Testis (tissue), 5 donors: ENCODE results near the gene DSG1. TPM values are rescaled to one million over a fixed set of nuclear protein-coding genes. Genes with fewer than 3 reads are reported as not detected.

ENCODE experiments used
- DNase-seq: peaks from one replicate; pipeline ENCODE4 v3.0.0-alpha.2; 2019
- H3K27ac ChIP-seq, 2 donors: fragments of 200-600 bp; sonication (generic); one replicate each; pipeline ENCODE4 v1.5.1; 2019
- H3K27me3 ChIP-seq: fragments of 200-600 bp; sonication (generic); one replicate; pipeline ENCODE4 v1.5.1; 2019
- H3K36me3 ChIP-seq: fragments of 200-600 bp; sonication (generic); one replicate; pipeline ENCODE4 v1.5.1; 2017; ENCODE audit warnings: low read depth; ENCODE audit errors: missing control alignments
- H3K4me1 ChIP-seq: fragments of 200-600 bp; sonication (generic); one replicate; pipeline ENCODE4 v1.5.1; 2019
- H3K4me3 ChIP-seq, 2 donors: fragments of 200-600 bp; sonication (generic); one replicate each; pipeline ENCODE4 v1.5.1; 2017 to 2019
- H3K9me3 ChIP-seq: fragments of 200-600 bp; sonication (generic); one replicate; pipeline ENCODE4 v1.5.1; 2017
- POLR2A ChIP-seq: fragments of 450-650 bp; IDR thresholded peaks from one replicate; pipeline ENCODE4 v1.6.1; 2017; ENCODE audit warnings: antibody characterized with exemption, mild to moderate bottlenecking, moderate library complexity
- WGBS, 2 donors: methylation state at CpG; one replicate each; pipeline ENCODE4 v1.1.5; 2018; 5-methylcytosine and 5-hydroxymethylcytosine counted together
- intact Hi-C: fragments of 100-400 bp; cut with DNase I; formaldehyde crosslinking; loops from one replicate; pipeline ENCODE4 v1.15.1; 2023; ENCODE audit warnings: low total_unique reads
- long read RNA-seq, 2 donors: transcript quantifications; one replicate each; lab custom pipeline, GENCODE V29; 2026
- polyA plus RNA-seq: library from polyadenylated mRNA; stranded (reverse); fragments of 350-450 nt; fragmentation: Illumina TruSeq; extraction: RNeasy Lipid Tissue Mini Kit (QIAGEN cat#74804); gene quantifications from one replicate; pipeline ENCODE4 v1.2.3, GENCODE V29; 2014; ENCODE audit warnings: low read depth, low replicate concordance; ENCODE audit not compliant: insufficient read depth
- total RNA-seq, 2 donors: library from RNA; depleted of rRNA; stranded (reverse); fragments of >200 nt; gene quantifications; one replicate each; pipeline ENCODE4 v1.2.3, GENCODE V29; 2016
- TF ChIP-seq, protein P1 (sequence below), 3 experiments: fragments of 450-650 bp in 2 of 3; fragments of 200-600 bp in 1 of 3; sonication (generic) in 1 of 3; IDR thresholded peaks; one replicate each; pipeline ENCODE4 v1.5.1; 2016 to 2019; ENCODE audit warnings: antibody characterized with exemption in 3 of 3, mild to moderate bottlenecking in 2 of 3, moderate library complexity in 1 of 3

Gene DSG1
- total RNA-seq, result 1 to 10 TPM; 2.8 to 3.8 TPM
- 5.4 TPM for polyA plus RNA-seq
- long read RNA-seq, donor 1, result 0 reads
- long read RNA-seq, donor 2, result 0 reads

DNA sequence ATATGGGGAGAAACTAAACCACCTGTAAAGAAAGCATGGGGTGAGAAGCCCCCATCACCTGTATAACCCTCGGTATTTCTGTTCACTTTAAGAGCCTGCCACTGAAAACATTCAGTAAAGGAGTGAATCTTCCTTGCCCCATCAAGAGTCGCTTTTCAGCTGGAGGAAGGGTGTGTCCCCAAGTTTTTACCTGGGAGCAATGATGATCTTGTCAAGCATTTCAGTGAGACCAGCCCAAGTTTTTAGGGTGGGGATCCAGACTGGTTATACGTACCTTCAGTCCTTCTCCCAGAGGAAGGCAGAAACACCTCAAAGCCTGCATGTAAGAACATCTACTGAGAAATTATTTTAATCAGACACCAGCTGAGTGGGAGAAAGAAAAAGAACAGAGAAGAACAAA is at the start of gene DSG1:
Gene DSG1 (plus strand): TSS at position 301 of the 400 bp plus-strand sequence. CDS start 141 bp downstream, outside the sequence.
- Histone ChIP-seq H3K27me3 (no peaks in the 10 kb centered on the region), H3K36me3 (no peaks in the 10 kb centered on the region), H3K27ac (no peak within 1 kb of the TSS), H3K4me1 (no peaks in the 10 kb centered on the region), H3K9me3 (no peaks in the 10 kb centered on the region), H3K4me3 (no peak within 1 kb of the TSS)
- intact Hi-C loops, result no loop called here
- no peak for TF ChIP-seq POLR2A
- TF ChIP-seq, protein P1, sequence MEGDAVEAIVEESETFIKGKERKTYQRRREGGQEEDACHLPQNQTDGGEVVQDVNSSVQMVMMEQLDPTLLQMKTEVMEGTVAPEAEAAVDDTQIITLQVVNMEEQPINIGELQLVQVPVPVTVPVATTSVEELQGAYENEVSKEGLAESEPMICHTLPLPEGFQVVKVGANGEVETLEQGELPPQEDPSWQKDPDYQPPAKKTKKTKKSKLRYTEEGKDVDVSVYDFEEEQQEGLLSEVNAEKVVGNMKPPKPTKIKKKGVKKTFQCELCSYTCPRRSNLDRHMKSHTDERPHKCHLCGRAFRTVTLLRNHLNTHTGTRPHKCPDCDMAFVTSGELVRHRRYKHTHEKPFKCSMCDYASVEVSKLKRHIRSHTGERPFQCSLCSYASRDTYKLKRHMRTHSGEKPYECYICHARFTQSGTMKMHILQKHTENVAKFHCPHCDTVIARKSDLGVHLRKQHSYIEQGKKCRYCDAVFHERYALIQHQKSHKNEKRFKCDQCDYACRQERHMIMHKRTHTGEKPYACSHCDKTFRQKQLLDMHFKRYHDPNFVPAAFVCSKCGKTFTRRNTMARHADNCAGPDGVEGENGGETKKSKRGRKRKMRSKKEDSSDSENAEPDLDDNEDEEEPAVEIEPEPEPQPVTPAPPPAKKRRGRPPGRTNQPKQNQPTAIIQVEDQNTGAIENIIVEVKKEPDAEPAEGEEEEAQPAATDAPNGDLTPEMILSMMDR (IDR thresholded peaks at IDR 0.05), result no peak
- DNase-seq, result no peak
- 86 to 89% methylated on average over 3 of the region's 3 CpGs for WGBS, 2 donors

DNA sequence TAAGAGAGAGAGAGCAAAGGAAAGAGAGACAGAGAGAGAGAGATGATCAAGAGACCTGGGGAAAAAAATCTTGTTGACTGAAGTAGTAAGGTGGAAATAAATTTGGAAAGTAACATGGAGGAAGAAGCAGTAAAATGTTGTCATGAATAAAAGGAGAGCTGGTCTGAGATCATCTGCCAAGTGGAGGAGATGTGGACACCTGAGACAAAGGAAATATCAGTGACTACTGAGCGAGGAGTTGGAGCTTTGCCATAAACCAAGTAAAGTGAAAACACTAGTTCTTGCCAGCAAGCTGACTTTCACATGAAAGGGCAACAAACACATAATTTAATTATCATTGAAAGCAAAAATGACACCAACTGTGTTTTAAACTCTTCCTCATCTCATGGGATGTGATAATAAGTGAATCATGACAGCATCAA is 49.0 kb upstream of the DSG1 start:
- WGBS, 2 donors, result 28 to 32% methylated on average over 1 of the region's 1 CpG
- Histone ChIP-seq H3K4me1 (no peaks in the 10 kb centered on the region), H3K27me3 (no peaks in the 10 kb centered on the region), H3K27ac (no peak overlapping the region), H3K4me3 (no peak overlapping the region), H3K36me3 (no peaks in the 10 kb centered on the region), H3K9me3 (no peaks in the 10 kb centered on the region)
- no peak for DNase-seq
- TF ChIP-seq, protein P1 (IDR thresholded peaks at IDR 0.05), result no peak
- intact Hi-C loops, result no loop called here

DNA sequence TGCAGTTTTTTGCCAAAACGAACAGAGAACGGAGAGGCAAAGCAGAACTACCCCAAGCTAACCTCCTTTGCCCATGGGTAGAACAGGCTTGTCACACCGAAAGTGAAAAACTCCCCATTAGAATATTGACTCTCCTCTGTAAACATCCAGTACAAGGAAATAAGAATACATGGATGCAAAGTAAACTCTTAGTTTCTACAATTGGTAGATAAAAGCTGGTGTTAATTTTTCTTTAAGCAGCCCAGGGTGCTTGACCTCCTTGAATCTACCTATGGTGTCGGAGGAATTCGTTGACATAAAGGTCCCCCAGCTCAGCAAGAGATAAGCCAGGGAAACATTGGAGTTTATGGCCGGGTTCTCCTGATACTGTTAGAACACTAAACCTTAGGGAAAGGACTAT is 48.4 kb upstream of the DSG1 start:
- intact Hi-C loops, result no loop called here
- H3K27me3 ChIP-seq, result no peaks in the 10 kb centered on the region
- no peak overlapping the region for H3K4me3 ChIP-seq
- H3K4me1 ChIP-seq, result no peaks in the 10 kb centered on the region
- no peak overlapping the region for H3K27ac ChIP-seq
- no peaks in the 10 kb centered on the region for H3K36me3 ChIP-seq
- TF ChIP-seq POLR2A, result no peak
- TF ChIP-seq, protein P1 (IDR thresholded peaks at IDR 0.05), result no peak
- 66 to 69% methylated on average over 6 of the region's 6 CpGs for WGBS, 2 donors
- no peak for DNase-seq
- no peaks in the 10 kb centered on the region for H3K9me3 ChIP-seq

DNA sequence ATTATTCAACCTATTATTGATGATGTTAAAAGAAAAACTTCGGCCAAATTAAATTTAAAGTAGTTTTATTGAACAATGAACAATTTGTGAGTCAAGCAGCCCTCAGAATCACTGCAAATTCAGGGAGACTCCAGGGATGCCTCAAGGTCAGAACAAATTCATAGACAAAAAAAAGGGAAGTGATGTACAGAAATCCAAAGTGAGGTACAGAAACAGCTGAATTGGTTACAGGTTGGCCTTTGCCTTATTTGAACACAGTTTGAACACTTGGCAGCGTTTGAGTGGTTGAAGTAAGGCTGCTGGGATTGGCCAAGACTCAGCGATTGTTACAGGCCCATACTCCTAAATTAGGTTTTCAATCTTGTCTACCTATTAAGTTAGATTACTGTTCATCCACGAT is 47.4 kb upstream of the DSG1 start:
- Histone ChIP-seq H3K27me3 (no peaks in the 10 kb centered on the region), H3K4me1 (no peaks in the 10 kb centered on the region), H3K4me3 (no peak overlapping the region), H3K9me3 (no peaks in the 10 kb centered on the region), H3K27ac (no peak overlapping the region), H3K36me3 (no peaks in the 10 kb centered on the region)
- TF ChIP-seq, protein P1 (IDR thresholded peaks at IDR 0.05), result no peak
- TF ChIP-seq POLR2A, result no peak
- WGBS, 2 donors, result 93 to 94% methylated on average over 4 of the region's 4 CpGs
- intact Hi-C loops, result no loop called here
- no peak for DNase-seq

DNA sequence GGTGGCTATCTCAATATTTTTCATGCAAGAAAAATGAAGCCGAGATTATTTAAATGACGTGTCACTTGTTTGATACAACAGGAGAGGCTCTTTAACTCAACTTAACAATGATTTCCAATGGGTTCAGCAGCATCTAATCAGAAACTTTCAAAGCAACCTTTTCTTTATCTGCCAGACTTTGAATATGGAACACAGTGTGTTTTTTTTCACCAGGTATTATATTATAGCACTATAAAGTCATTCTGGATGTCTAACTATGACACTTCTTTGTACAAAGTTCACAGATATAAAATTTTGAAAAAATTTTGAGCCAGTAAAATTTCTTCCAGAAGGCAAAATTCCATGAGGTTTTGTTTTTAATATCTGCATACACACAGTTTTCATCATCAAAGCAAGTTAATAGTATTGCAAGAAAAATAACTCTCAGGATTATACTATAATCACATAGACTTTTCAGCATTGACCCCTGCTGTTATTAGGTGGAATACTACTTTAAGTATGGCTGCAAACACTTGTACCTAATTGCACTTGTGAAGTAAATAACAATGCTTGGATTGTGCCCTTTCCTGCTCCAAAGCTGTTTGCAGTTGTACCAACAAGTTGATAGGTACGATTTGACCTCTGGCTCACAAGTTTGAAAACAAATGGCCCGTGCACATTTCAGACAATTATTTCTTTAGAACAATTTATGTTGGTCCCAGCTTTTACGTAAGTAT is 44.0 kb upstream of the DSG1 start:
- intact Hi-C loops, result no loop called here
- Histone ChIP-seq H3K27ac (no peak overlapping the region), H3K4me3 (no peak overlapping the region), H3K27me3 (no peaks in the 10 kb centered on the region), H3K4me1 (no peaks in the 10 kb centered on the region), H3K36me3 (no peaks in the 10 kb centered on the region), H3K9me3 (no peaks in the 10 kb centered on the region)
- 54 to 60% methylated on average over 5 of the region's 5 CpGs for WGBS, 2 donors
- TF ChIP-seq, protein P1 (IDR thresholded peaks at IDR 0.05), result no peak
- no peak for TF ChIP-seq POLR2A
- no peak for DNase-seq
